K562 (cell line): ENCODE results near the gene C5orf52. TPM values are rescaled to one million over a fixed set of nuclear protein-coding genes. Genes with fewer than 3 reads are reported as not detected.

Experiments
- ATAC-seq: fragments of 200-7000 bp; cut with Tn5 transposase; 3 replicates; pipeline ENCODE4 v1.9.1; 2020; ENCODE audit warnings: moderate library complexity
- Bru-seq: library from RNA; stranded (reverse); fragments of 400-500 nt; gene quantifications from one replicate; lab custom pipeline; 2021; lab: Mats Ljungman, UMichigan
- BruChase-seq, 2 experiments: library from RNA; stranded (reverse); fragments of 400-500 nt; gene quantifications; one replicate each; lab custom pipeline; 2021; lab: Mats Ljungman, UMichigan
- BruUV-seq: library from RNA; stranded (reverse); fragments of 400-500 nt; replicated peaks from 2 replicates; lab custom pipeline; 2021; lab: Mats Ljungman, UMichigan
- CTCF ChIA-PET: fragments of 300-600 bp; formaldehyde crosslinking; extraction: SDS; loops from one replicate; lab custom pipeline; 2021; ENCODE audit warnings: low intra/inter-chr PET ratio; lab: Yijun Ruan, JAX
- POLR2A ChIA-PET: fragments of 300-600, 350-650 bp; sonication (Branson Sonifier 250); formaldehyde crosslinking; extraction: SDS; loops from one replicate; lab custom pipeline; 2021; ENCODE audit warnings: antibody characterized with exemption, inconsistent platforms; lab: Yijun Ruan, JAX
- DNase-seq, 4 experiments: peaks; one replicate each; pipeline versions ENCODE4 v3.0.0 to v3.0.0-alpha.2; 2011 to 2018; ENCODE audit warnings: low spot score in 3 of 4, mixed read lengths in 3 of 4; ENCODE audit errors: extremely low read depth in 1 of 4
- FAIRE-seq: peaks from 2 replicates; lab custom pipeline; 2011; peaks lifted over from hg19 to GRCh38; lab: Jason Lieb, UNC
- H2AFZ ChIP-seq: 2 replicates; pipeline ENCODE4 v1.6.0; 2011; ENCODE audit warnings: low read depth, low read length, control low read depth, inconsistent platforms
- H3K27ac ChIP-seq: fragments of 200-600 bp; 3 replicates; pipeline ENCODE4 v1.8.0; 2011; ENCODE audit warnings: low read depth, mild to moderate bottlenecking, control low read depth, inconsistent platforms, low read length, moderate library complexity, mixed read lengths; ENCODE audit errors: extremely low read depth
- H3K27me3 ChIP-seq, 2 experiments: fragments of 300-600 bp in 1 of 2; 2 replicates in 1 of 2; 3 replicates in 1 of 2; pipeline versions ENCODE4 v1.6.0 to v1.8.0; 2011; ENCODE audit warnings: inconsistent platforms in 2 of 2, low read length in 2 of 2, mild to moderate bottlenecking in 1 of 2, mixed read lengths in 1 of 2, moderate library complexity in 1 of 2; ENCODE audit not compliant: control insufficient read depth in 2 of 2, insufficient read depth in 2 of 2
- H3K36me3 ChIP-seq: fragments of 300-600 bp; 3 replicates; pipeline ENCODE4 v1.8.0; 2011; ENCODE audit warnings: mild to moderate bottlenecking, low read length, inconsistent platforms; ENCODE audit not compliant: control insufficient read depth, insufficient read depth
- H3K4me1 ChIP-seq, 2 experiments: fragments of 200-600 bp in 1 of 2; replicated peaks in 1 of 2; 2 replicates in 1 of 2; 3 replicates in 1 of 2; pipeline versions ENCODE4 v1.5.1 to v1.8.0; 2011; ENCODE audit warnings: inconsistent platforms in 2 of 2, low read length in 2 of 2, mild to moderate bottlenecking in 1 of 2, mixed read lengths in 1 of 2, moderate library complexity in 1 of 2; ENCODE audit not compliant: control insufficient read depth in 2 of 2, insufficient read depth in 2 of 2
- H3K4me2 ChIP-seq: 2 replicates; pipeline ENCODE4 v1.6.1; 2011; ENCODE audit warnings: low read length, control low read depth, inconsistent platforms, mixed read lengths; ENCODE audit not compliant: insufficient read depth
- H3K4me3 ChIP-seq: fragments of 200-600 bp; sonication (generic), shearing (Covaris generic); 2 replicates; pipeline ENCODE4 v1.5.1; 2016; ENCODE audit warnings: control low read depth, inconsistent platforms
- H3K79me2 ChIP-seq: fragments of 200-600 bp; 3 replicates; pipeline ENCODE4 v1.8.0; 2011; ENCODE audit warnings: low read length, inconsistent platforms; ENCODE audit not compliant: control insufficient read depth, insufficient read depth
- H3K9ac ChIP-seq, 2 experiments: 2 replicates each; pipeline versions ENCODE4 v1.6.0 to v1.6.1; 2011; ENCODE audit warnings: low read depth in 2 of 2, low read length in 2 of 2, control low read depth in 1 of 2, inconsistent platforms in 1 of 2, mild to moderate bottlenecking in 1 of 2, mixed read lengths in 1 of 2; ENCODE audit not compliant: insufficient read depth in 1 of 2
- H3K9me1 ChIP-seq: one replicate; pipeline ENCODE4 v1.6.0; 2011; ENCODE audit warnings: inconsistent platforms, mild to moderate bottlenecking, low read length, moderate library complexity; ENCODE audit not compliant: control insufficient read depth, insufficient read depth
- H3K9me3 ChIP-seq: replicated peaks from 2 replicates; pipeline ENCODE4 v1.5.1; 2011; ENCODE audit warnings: low read depth, low read length, inconsistent platforms; ENCODE audit not compliant: control insufficient read depth, insufficient read depth
- H4K20me1 ChIP-seq: replicated peaks from 2 replicates; pipeline ENCODE4 v1.6.1; 2011; ENCODE audit warnings: low read length, inconsistent platforms, mixed read lengths; ENCODE audit not compliant: control insufficient read depth, insufficient read depth
- TAF15 ChIP-seq: fragments of 200-400 bp; formaldehyde crosslinking; IDR thresholded peaks from 2 replicates; pipeline ENCODE4 v1.6.1; 2017; ENCODE audit warnings: mild to moderate bottlenecking, low read depth, low read length, moderate library complexity
- ZNF507 ChIP-seq: conservative IDR thresholded peaks from 2 replicates; pipeline ENCODE4 v1.6.1; 2017; ENCODE audit warnings: missing genetic modification characterization, missing compliant biosample characterization
- WGBS: fragments of 100-300 bp; shearing (Covaris generic); methylation state at CpG from one replicate; pipeline ENCODE4 v1.1.6; 2016; ENCODE audit warnings: low coverage, mixed read lengths; ENCODE audit not compliant: insufficient coverage; ENCODE audit errors: missing lambda C conversion rate; 5-methylcytosine and 5-hydroxymethylcytosine counted together
- in situ Hi-C: fragments of 300-500 bp; cut with MboI; formaldehyde crosslinking; loops from 4 replicates; pipeline ENCODE4 v1.15.0; 2018; ENCODE audit warnings: inconsistent platforms, mixed read lengths
- intact Hi-C: fragments of 100-400 bp; cut with micrococcal nuclease; formaldehyde crosslinking; loops from 2 replicates; pipeline ENCODE4 v1.14.2; 2022
- long read RNA-seq, 3 experiments: library from polyadenylated mRNA in 2 of 3; library from RNA in 1 of 3; unstranded in 2 of 3; stranded (forward) in 1 of 3; transcript quantifications; one replicate each; pipeline ENCODE4 v2.0.0, GENCODE V29; 2019 to 2022
- polyA minus RNA-seq, 3 experiments: library from RNA; depleted of rRNA, polyadenylated mRNA; stranded (reverse); fragments of >200 nt; gene quantifications; 2 replicates each; pipeline ENCODE4 v1.2.3, GENCODE V29; 2011
- polyA plus RNA-seq, 8 experiments: library from polyadenylated mRNA; depleted of rRNA in 4 of 8; stranded (reverse) in 5 of 8; unstranded in 3 of 8; fragments of >200 nt; fragmentation: Nextera tagmentation in 2 of 8; fragmentation: Illumina TruSeq in 1 of 8; extraction: Ambion mirVana in 2 of 8; extraction: Trizol in 1 of 8; gene quantifications; 2 replicates each; pipeline versions ENCODE4 v1.2.1 to v1.2.3, GENCODE V29; 2011 to 2014; ENCODE audit warnings: inconsistent platforms in 1 of 8, missing spikeins in 1 of 8
- total RNA-seq, 7 experiments: library from RNA; depleted of rRNA in 6 of 7; stranded (reverse); fragments of >200 nt in 6 of 7; fragmentation: Illumina TruSeq in 2 of 7; extraction: Trizol in 2 of 7; gene quantifications; 2 replicates each; pipeline versions ENCODE4 v1.2.1 to v1.2.3, GENCODE V29; 2011 to 2021; ENCODE audit warnings: low replicate concordance in 1 of 7
- TF ChIP-seq, protein P1 (sequence below): sonication (generic); formaldehyde crosslinking; IDR thresholded peaks from 2 replicates; pipeline ENCODE4 v1.8.0; 2022; ENCODE audit warnings: mild to moderate bottlenecking, missing genetic modification reagents

The C5orf52 gene
- not detected in 2 replicates for total RNA-seq (2011; cell fraction: chromatin; rRNA removed; ENCODE audit: low replicate concordance)
- total RNA-seq (2011; cell fraction: nucleolus; rRNA removed): not detected in 2 replicates
- total RNA-seq (2011; cell fraction: nucleoplasm; rRNA removed): not detected in 2 replicates
- total RNA-seq (2014; rRNA removed): not detected in 2 replicates
- not detected in 2 replicates for total RNA-seq (2014; rRNA removed; fragmentation: Illumina TruSeq; extraction: Trizol)
- total RNA-seq (2015; rRNA removed; fragmentation: Illumina TruSeq; extraction: Trizol): not detected in 2 replicates
- total RNA-seq (2021): not detected in 2 replicates
- polyA plus RNA-seq (2011; rRNA removed): not detected in 2 replicates
- polyA plus RNA-seq (2011; cell fraction: cytosol; rRNA removed): not detected in 2 replicates
- polyA plus RNA-seq (2011; cell fraction: nucleus; rRNA removed): not detected in 2 replicates
- not detected in 2 replicates for polyA plus RNA-seq (2012)
- polyA plus RNA-seq (2014; fragmentation: Illumina TruSeq; extraction: Trizol): not detected in 2 replicates
- not detected for polyA plus RNA-seq (2014; fragmentation: Nextera tagmentation; extraction: Ambion mirVana)
- polyA plus RNA-seq (2014; rRNA removed): not detected in 2 replicates
- polyA minus RNA-seq (2011; rRNA and poly(A)+ RNA removed): not detected in 2 replicates
- polyA minus RNA-seq (2011; cell fraction: cytosol; rRNA and poly(A)+ RNA removed): not detected in 2 replicates
- polyA minus RNA-seq (2011; cell fraction: nucleus; rRNA and poly(A)+ RNA removed): not detected in 2 replicates
- not detected for Bru-seq, nascent RNA
- BruChase-seq, experiment 1, labeled RNA remaining after a 2-hour chase: not detected
- not detected for BruChase-seq, experiment 2, labeled RNA remaining after a 6-hour chase
- long read RNA-seq, experiment 1: 0 reads
- long read RNA-seq, experiment 2: 0 reads
- long read RNA-seq, experiment 3: 0 reads

DNA sequence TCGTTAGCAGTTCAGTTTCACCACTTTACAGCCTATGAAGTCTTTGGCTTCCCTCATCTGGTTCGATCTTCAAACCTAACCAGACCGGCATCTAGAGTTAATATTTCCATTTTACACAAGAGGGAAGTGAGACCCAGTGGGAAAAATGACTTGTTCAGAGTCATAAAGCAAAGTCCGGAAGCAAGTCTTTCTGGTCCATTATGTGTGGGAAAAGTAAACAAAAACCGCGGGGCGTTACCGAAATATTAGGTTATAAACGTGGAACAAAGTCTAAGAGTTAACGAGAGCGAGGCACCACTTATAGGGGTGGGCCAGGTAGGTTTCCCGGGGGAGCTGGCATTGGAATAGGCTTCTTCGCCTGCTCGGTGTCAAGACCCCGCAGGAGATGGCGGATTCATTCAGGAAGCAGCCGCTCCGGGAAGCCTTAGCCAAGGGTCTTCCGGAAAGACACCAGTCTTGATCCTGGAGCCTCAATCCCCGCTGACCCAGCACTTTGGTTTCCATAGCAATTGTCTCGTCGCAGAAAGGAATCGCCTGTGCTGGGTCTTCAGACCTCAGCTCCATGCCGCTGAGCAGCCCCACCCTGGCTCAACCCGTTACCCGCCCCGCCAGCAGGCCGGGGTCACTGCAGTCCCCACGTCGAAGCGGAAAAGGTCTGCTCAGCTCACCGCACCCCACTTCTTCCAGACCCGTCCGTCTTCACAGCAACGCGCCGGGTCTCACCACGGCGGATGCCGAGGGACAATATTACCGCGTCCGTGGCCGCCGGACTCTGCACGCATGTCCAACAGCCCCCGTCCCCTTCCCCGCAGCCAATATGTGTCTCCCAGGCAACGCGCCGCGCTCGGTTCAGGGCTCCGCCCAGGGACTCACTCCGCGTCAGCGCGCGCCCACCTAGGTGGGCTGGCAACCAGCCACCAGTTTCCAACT, at the start of gene C5orf52:
Gene C5orf52, plus strand, starts transcription at position 872 of the 930 bp plus-strand sequence. CDS start 82 bp downstream, outside the sequence.
- POLR2A ChIA-PET: interaction anchor here (1.0 to 1.1 kb wide), 2 partner anchors 11 to 62 kb away, joined by 3 read pairs; no protein-coding TSS in a partner anchor
- CTCF ChIA-PET: no interaction called here
- H3K79me2 ChIP-seq: no peaks in the 10 kb centered on the region
- no peak within 1 kb of the TSS for H3K4me3 ChIP-seq
- ATAC-seq: no peak
- no peaks in the 10 kb centered on the region for H4K20me1 ChIP-seq
- H3K9ac ChIP-seq: no peak within 1 kb of the TSS
- FAIRE-seq: no peak
- no peaks in the 10 kb centered on the region for H3K36me3 ChIP-seq
- H3K9me1 ChIP-seq: no peaks in the 10 kb centered on the region
- no peaks in the 10 kb centered on the region; the same call in 1 of the 2 replicates for H3K9me3 ChIP-seq
- no peak within 1 kb of the TSS for H2AFZ ChIP-seq
- TF ChIP-seq, protein P1, sequence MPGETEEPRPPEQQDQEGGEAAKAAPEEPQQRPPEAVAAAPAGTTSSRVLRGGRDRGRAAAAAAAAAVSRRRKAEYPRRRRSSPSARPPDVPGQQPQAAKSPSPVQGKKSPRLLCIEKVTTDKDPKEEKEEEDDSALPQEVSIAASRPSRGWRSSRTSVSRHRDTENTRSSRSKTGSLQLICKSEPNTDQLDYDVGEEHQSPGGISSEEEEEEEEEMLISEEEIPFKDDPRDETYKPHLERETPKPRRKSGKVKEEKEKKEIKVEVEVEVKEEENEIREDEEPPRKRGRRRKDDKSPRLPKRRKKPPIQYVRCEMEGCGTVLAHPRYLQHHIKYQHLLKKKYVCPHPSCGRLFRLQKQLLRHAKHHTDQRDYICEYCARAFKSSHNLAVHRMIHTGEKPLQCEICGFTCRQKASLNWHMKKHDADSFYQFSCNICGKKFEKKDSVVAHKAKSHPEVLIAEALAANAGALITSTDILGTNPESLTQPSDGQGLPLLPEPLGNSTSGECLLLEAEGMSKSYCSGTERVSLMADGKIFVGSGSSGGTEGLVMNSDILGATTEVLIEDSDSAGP: no peak
- no peak for TF ChIP-seq ZNF507 (tag)
- TF ChIP-seq TAF15: no peak
- in situ Hi-C loops: no loop called here
- H3K4me2 ChIP-seq: no peak within 1 kb of the TSS
- peaks cover 0 to 10% of the 10 kb centered on the region in 2 experiments; a peak in 1 of 5 replicates for H3K4me1 ChIP-seq
- no TSS peak for BruUV-seq
- H3K27ac ChIP-seq: no peak within 1 kb of the TSS
- 54% methylated on average over 42 of the region's 59 CpGs for WGBS
- H3K27me3 ChIP-seq: peaks cover 0 to 27% of the 10 kb centered on the region in 2 experiments; a peak in 2 of 5 replicates
- intact Hi-C loops: no loop called here
- no peak for DNase-seq
